NCI-H2171 treated with DMSO at 0.1 percent for 48 hours (cell line): Measurements from ENCODE around the gene ADGRD2.

ENCODE experiments used
- DNase-seq: peaks from one replicate; lab custom pipeline; 2025; lab: John Stamatoyannopoulos, UW

The ADGRD2 gene

GRCh38 chr9:124457079-124457886 is 7.0 kb downstream of the ADGRD2 start:
- no peak for DNase-seq

- no peak for DNase-seq
Observed at GRCh38 chr9:124457887-124458431, 7.7 kb downstream of the ADGRD2 start.

- no peak for DNase-seq
Observed at GRCh38 chr9:124458441-124458840, 8.2 kb downstream of the ADGRD2 start.

GRCh38 chr9:124462739-124463138 is 12.5 kb downstream of the ADGRD2 start:
- no peak for DNase-seq

- no peak for DNase-seq
Observed at GRCh38 chr9:124465736-124466135, 15.5 kb downstream of the ADGRD2 start.

- DNase-seq, result no peak
Observed at GRCh38 chr9:124467410-124468060, 17.3 kb downstream of the ADGRD2 start.

- DNase-seq, result no peak
Observed at GRCh38 chr9:124468061-124468740, 17.9 kb downstream of the ADGRD2 start.

GRCh38 chr9:124469011-124469832 is 19.0 kb downstream of the ADGRD2 start:
- no peak for DNase-seq

GRCh38 chr9:124470306-124470705 is 20.1 kb downstream of the ADGRD2 start:
- DNase-seq, result no peak

- no peak for DNase-seq
Observed at GRCh38 chr9:124470726-124471125, 20.5 kb downstream of the ADGRD2 start.

GRCh38 chr9:124471761-124472160 is 21.5 kb downstream of the ADGRD2 start:
- DNase-seq, result peak; percentile 29

- no peak for DNase-seq
Observed at GRCh38 chr9:124472770-124473169, 22.5 kb downstream of the ADGRD2 start.

- DNase-seq, result no peak
Observed at GRCh38 chr9:124473310-124473709, 23.1 kb downstream of the ADGRD2 start.

GRCh38 chr9:124474151-124474550 is 23.9 kb downstream of the ADGRD2 start:
- no peak for DNase-seq

- DNase-seq, result no peak
Observed at GRCh38 chr9:124475158-124475867, 25.1 kb downstream of the ADGRD2 start.

- no peak for DNase-seq
Observed at GRCh38 chr9:124475868-124476690, 25.8 kb downstream of the ADGRD2 start.

GRCh38 chr9:124477211-124477647 is 27.0 kb downstream of the ADGRD2 start:
- DNase-seq, result peak; percentile 41

- peak; percentile 40 for DNase-seq
Observed at GRCh38 chr9:124477648-124478285, 27.5 kb downstream of the ADGRD2 start.

- no peak for DNase-seq
Observed at GRCh38 chr9:124478354-124478753, 28.1 kb downstream of the ADGRD2 start.

- no peak for DNase-seq
Observed at GRCh38 chr9:124479371-124479770, 29.1 kb downstream of the ADGRD2 start.
